GM21381 (cell line): Measurements from ENCODE around the gene LYRM9.
"Not testable (repeated sequence)": the region's sequence is repeated elsewhere in the genome, so short reads cannot be mapped to it uniquely, and the experiment has no call there.

ENCODE experiments used
- ATAC-seq: cut with Tn5 transposase; IDR thresholded peaks from one replicate; pipeline ENCODE4 v1.9.1; 2021; ENCODE audit warnings: mild to moderate bottlenecking, moderate library complexity; ENCODE audit not compliant: unreplicated experiment

The LYRM9 gene

DNA sequence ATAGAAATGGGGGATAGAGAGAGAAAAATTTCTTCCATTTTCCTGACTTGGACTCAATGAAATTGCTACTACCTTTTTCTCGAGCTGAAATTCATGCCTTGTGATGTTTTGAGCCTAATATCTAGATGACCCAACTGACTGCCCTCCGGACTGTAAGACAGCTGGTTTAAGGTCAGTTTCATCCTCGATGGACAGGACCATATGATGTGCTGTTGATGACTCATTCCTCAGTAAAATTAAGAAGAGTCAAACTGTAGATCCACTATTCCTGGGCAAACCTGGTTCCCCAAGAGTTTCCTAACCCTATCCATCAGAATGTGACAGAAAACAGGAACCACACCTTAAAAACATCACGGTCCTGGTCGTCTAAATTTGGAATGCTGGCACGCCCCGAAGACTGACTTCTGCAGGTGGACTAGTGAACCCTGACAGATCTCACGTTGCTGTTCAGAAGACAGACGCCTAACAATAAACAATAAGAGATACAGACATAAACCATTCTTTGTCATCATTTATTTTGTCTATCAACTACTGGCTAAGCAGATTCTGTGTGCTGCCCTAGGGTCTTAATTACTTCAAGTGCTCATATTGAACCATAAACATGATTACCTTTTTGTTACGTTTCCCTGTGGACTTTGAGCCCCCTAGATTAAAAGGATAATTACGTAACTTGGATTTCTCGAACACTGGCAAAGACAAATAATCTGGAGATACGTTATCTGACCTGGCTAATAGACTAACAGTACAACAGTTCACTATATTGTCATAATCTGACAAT, 47.7 kb downstream of the LYRM9 start:
- ATAC-seq: no peak

DNA sequence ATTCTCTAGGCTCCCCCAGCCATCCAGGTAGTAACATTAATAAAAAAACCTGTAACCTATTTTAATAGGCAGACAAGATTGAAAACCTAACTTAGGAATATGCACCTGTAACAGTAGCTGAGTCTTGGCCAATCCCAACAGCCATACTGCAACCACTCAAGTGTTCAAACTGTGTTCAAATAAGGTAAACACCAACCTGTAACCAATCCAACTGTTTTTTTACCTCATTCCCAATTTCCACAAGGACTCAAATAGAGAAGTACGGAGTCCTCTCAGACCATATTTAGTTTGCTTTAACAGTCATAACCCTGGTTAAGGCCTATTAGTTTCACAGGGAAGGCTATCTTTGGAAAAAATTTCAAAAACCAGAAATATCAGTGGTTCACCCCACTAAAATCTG, 52.5 kb downstream of the LYRM9 start:
- no peak for ATAC-seq

DNA sequence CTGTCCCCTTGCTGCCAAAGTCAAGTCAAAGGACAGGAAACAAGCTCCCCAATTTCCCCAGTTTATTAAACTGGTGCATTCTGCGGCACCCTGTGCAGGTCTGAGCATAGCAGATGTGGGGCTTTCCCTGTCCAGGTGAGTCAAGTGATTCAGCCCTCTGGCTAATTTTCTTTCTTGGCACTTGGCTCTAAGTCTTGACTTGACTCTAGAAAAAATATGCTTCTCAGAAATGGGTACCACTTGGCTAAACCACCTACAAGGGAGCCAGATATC, 52.8 kb downstream of the LYRM9 start:
- ATAC-seq: not testable (repeated sequence)

- not testable (repeated sequence) for ATAC-seq
These were observed 53.4 kb downstream of the LYRM9 start for GRCh38 chr17:27839571-27840405.

DNA sequence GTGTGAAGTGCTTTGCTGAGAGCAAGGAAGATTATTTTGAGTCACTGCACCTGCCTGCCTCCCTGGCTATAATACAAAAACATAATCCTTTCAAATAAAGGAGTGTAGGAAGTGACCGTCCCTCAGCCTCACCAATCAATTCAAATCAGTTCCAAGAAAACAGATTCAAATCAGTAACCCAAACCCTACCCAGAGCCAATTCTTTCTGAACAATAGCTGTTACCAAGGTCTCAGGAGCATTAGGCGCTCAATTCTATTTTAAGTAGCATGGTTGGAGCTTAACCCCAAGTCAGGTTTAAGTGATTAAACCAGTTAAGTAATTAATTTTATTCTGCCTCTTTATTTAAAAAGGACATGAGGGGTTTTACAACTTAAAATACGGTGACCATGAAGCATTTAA, 54.6 kb downstream of the LYRM9 start:
- ATAC-seq: not testable (repeated sequence)

GRCh38 chr17:27837769-27838168, 55.4 kb downstream of the LYRM9 start:
- not testable (repeated sequence) for ATAC-seq

- ATAC-seq: no peak
These were observed 56.5 kb downstream of the LYRM9 start for GRCh38 chr17:27836651-27837050.

- ATAC-seq: no peak
These were observed 58.6 kb downstream of the LYRM9 start for GRCh38 chr17:27834571-27834970.

- no peak for ATAC-seq
These were observed 60.3 kb downstream of the LYRM9 start for GRCh38 chr17:27832831-27833230.

DNA sequence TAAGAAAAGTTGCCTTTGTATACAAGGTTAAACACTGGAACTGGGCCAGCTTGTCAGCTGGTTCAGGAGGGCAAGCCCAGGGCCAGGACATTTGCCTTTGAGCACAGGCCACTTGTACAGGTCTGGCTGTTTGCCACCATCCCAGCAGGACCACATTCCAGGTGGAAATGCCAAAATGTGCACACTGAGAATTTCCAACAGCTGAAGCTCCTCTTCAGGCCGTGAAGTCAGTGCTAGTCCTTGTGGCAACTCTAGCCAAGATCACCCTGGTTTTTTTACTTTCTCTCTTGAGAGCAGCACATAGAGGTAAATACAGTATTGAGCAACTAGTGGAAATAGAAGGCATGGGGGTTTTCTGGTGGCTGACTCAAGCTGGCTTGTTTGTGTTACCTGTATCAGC, 63.3 kb downstream of the LYRM9 start:
- not testable (repeated sequence) for ATAC-seq

DNA sequence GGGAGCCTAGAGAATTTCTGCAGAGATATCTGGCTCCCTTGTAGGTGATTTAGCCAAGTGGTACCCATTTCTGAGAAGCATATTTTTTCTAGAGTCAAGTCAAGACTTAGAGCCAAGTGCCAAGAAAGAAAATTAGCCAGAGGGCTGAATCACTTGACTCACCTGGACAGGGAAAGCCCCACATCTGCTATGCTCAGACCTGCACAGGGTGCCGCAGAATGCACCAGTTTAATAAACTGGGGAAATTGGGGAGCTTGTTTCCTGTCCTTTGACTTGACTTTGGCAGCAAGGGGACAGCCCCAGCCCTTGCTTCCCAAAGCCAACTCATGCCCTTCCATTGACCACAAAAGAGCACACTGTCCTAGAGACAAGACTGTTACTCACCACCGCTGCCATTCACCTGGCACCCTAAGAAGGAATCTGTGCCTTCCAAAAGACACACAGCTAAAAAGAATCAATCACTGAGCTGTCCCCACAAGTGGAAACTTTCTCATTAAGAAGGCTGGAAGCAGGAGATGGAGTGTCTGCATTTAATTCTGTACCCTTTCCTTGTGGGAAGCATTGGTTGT, 63.9 kb downstream of the LYRM9 start:
- not testable (repeated sequence) for ATAC-seq
